Measurements from ENCODE around the gene C19orf38.
"Not testable (repeated sequence)": the region's sequence is repeated elsewhere in the genome, so short reads cannot be mapped to it uniquely, and the experiment has no call there.

The C19orf38 gene

DNA sequence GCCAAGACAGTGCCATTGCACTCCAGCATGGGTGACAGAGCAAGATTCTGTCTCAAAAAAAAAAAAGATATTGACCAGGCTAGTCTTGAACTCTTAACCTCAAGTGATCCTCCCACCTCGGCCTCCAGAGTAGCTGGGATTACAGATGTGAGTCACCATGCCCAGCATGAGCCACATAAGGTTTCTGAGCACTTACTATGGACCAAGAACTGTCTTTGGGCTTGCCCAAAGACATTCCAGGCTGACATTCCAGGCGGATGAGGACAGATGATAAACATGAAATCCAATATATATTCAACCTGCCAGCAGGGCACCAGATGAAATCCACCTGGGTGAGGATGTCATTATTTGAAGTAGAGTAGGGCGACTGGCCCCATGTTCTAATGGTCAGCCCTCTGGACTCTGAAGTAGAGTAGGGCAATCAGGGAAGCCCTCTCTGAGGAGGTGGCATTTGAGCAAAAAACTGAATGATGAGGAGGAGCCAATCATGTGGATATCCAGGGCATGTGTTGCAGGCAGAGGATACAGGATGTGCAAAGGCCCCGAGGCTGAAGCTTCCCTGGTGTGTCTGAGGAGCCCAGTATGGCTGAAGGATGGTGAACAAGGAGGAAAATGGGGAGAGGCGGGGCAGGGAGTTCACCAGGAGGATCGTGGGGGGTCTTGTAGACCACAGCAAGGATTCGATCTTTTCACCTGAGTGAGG, 4.0 kb downstream of the C19orf38 start:
- DNase-seq, result no peak

DNA sequence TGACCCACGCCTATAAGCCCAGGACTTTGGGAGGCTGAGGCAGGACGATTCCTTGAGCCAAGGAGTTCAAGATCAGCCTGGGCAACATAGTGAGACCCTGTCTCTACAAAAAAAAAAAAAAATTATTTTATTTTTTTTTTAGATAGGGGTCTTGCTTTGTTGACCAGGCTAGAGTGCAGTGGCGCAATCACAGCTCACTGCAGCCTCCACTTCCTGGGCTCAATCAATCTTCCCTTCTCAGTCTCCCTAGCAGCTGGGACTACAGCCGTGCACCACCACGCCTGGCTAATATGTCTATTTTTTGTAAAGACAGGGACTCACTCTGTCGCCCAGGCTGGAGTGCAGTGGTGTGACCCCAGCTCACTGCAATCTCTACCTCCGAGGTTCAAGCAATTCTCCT, 4.7 kb downstream of the C19orf38 start:
- no peak for DNase-seq

DNA sequence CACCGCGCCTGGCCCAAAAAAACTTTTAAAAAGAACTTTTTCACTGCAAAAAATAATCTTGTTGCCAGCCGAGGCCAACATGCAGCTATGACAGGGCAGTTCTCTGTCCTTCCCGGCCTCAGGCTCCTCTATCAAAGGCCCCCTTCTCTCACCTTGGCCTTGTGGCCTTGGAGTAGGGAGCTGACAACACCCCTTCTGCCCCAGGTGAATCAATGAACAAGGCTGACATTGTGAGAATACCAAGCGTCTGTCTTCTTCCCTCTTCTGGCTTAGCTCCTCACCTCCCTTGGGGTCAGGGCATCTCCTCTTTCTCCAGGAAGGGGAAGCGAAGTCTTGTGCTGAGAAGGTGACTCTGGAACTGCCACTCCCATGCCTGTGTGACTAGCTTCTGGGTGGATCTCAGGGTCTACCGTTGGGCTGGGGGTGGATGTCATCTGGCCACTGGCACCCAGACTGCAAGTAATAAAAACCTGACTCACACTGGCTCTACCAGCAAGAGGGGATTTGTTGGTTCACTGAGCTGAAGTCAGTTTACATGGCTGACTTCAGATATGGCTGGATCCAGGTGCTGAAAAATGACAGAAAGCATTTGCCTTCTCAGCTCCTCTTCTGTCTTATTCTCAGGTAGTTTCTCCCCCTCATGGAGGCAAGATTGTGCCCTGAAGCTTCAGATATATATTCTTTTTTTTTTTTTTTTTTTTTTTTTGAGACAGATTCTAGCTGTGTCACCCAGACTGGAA, 6.3 kb downstream of the C19orf38 start:
- DNase-seq, result no peak

DNA sequence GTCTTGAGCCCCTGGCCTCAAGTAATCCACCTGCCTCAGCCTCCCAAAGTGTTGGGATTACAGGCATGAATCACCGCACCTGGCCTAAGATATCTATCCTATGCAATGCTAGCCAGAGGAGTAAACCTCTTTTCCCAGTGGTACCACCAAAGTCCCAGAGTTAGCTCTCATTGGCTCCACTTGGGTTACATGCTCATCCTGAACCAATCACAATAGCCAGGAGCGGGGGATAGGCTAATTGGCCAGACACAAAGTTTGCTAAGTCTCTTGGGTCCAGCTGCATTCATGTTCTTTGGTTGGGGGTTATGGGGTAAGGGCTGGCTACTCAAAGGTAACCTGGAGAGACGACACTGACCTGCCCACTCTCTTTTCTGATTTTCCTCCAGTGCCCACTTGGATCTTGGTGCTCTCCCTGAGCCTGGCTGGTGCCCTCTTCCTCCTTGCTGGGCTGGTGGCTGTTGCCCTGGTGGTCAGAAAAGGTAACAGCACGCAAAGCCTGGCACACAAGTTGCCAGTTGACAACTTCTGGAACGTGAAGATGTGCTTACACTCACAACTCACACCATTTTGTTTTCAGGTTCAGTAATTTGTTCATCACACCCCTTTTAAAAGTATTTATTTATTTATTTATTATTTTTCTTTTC, 7.8 kb downstream of the C19orf38 start:
- no peak for DNase-seq

DNA sequence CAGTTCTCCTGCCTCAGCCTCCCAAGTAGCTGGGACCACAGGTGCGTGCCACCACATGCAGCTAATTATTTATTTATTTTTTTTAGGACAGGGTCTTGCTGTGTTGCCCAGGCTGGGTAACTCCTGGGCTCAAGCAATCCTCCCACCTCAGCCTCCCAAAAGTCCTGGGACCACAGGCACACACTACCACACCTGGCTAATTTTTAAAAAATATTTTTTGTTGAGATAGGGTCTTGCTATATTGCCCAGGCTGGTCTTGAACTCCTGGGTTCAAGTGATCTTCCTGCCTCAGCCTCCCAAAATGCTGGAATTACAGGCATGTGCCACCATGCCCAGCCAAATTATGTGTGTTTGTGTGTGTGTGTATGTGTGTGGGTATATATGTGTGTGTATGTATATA, 8.7 kb downstream of the C19orf38 start:
- DNase-seq, result not testable (repeated sequence)

DNA sequence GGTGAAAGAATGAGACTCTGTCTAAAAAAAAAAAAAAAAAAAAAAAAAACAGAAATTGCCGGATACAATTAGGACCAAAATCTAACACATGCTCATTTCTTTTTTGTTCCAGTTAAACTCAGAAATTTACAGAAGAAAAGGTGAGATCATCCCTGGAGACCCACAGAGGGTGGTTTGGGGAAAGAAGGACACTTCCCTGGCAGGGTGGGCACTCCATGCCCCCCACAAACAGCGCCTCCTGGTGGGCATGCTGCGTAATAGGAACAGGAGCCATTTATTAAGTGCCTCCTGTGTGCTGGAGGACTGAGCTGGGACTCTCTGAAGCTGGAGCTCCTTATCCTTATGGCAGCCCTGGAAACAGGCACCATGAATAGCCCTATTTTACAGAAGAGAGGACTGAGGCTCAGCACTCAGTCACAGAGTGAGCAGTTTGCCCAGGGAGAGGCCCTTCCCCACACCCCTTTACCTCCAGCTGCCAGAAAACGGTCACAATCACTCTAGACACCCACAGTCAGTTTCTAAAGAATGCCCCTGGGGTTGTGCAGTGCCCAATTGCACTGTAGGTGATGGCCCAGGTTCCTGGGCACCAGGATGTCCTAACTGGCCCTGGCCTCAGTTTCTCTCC, 10.1 kb downstream of the C19orf38 start:
- DNase-seq, result no peak

DNA sequence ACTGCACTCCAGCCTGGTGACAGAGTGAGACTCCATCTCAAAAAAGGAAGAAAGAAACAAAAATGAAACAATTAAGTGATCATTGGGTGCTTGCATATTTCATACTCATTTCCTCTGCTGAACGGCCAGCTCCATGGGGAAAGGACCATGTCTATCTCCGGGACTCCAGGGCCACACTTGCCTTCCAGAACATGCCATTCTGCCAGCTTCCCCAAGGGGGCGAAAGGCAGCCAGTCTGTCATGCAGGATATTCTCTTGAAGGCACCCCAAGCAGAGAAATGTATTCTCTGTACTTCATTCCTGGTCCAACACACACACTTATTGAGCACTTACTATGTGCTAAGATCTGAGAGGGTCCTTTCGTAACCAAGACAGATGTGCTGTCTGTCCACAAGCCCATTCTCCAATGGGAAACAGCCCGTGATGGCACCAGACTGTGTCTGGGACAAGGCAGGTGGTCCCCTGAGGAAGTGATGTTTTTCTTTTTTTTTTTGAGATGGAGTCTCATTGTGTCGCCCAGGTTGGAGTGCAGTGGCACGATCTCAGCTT, 13.0 kb downstream of the C19orf38 start:
- no peak for DNase-seq

DNA sequence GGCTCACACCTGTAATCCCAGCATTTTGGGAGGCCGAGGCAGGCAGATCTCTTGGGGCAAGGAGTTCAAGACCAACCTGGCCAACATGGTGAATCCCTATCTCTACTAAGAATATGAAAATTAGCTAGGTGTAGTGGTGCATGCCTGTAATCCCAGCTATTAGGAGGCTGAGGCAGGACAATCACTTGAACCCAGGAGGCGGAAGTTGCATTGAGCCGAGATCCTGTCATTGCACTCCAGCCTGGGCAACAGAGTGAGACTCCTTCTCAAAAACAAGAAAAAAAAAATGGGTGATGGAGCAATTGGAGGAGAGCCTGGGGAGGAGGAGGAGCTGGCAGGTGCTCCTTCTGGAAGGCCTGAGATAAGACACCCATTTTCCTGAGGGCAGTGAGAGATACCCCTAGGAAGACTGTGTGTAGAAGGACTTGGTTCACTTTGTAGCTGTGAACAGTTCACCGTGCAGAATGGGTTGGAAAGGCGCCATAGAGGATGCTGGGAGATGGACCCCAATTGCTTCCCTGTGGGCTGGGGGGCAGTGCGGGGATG, 14.4 kb downstream of the C19orf38 start:
- no peak for DNase-seq

DNA sequence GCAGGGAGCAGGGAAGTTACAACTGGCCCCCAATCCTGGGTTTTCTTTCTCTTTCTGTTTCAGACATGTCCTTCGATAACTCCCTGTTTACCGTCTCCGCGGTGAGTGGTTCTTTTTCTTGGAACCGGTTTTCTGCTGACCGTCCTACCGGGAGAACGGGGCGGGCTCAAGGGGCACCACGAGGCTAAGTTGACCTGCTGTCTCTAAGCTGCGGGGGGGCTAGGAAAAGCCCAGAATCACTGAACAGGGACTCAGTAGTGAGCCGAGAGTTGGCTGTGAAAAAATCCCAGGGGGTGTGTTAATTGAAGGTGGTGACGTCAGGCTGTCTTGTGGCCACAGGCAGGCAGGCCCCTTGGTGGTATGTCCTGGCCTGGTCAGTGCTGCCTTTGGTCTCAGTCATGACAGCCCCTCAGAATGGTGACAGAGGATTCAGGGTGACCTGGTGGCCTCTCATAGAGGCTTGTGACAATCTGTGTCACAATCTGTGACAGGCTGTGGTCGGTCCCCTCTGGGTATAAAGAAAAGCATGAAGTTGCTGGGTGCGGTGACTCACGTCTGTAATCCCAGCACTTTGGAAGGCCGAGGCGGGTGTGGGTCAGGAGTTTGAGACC, 15.0 kb downstream of the C19orf38 start:
- DNase-seq, result no peak

DNA sequence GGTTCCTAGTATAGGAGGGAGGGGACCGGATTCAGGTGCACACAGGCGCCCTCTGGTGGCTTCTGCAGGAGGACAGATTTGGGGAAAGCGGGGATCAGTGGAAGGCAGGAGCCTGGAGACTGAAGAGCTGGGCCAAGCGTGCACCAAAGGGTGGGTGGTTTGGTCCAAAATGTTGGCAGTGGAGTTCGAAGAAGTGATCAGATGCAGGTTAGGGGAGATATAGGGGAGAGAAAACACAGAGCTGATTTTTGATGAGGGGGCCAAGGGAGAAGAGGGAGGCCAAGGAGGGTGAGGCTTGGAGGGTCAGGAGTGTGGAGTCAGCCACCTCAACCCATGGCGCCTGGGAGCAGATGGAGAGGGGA, 16.3 kb downstream of the C19orf38 start:
- DNase-seq, result peak; percentile 52 to 80 (median 64)

DNA sequence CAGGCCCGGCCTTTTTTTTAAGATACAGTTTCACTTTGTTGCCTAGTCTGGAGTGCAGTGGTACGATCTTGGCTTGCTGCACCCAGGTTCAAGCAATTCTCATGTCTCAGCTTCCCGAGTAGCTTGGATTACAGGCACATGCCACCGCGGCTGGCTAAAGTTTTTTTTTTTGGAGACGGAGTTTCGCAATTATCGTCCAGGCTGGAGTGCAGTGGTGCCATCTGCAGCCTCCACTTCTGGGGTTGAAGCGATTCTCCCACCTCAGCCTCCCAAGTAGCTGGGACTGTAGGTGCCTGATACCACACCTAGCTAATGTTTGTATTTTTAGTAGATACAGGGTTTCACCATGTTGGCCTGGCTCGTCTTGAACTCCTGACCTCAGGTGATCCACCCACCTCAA, 18.3 kb downstream of the C19orf38 start:
- DNase-seq, result no peak

DNA sequence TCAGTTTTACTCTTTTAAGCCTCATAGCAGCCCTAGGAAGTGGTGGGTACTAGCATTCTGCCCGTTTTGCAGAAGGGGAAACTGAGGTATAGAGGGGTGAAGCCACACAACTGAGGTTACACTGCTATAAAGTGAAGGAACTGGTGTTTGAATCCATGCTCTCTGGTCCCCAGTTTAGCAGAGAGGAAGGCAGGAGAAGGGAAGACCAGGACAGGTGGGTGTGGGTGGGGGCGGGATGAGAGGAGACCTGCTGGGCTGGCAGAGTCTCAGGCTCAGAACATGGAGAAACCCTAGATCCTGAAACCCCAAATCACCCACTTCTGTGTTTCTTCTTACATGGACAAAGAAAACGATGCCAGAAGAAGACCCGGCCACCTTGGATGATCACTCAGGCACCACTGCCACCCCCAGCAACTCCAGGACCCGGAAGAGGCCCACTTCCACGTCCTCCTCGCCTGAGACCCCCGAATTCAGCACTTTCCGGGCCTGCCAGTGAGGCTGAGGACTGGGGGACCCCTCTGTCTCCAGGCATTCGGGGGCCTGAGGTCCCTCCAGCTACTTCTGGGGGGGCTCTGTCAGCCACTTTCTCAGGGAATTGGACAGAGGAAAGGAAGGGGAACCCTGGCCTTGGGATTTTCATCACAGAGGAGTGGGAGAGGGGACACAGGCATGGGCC, 20.8 kb downstream of the C19orf38 start:
- no peak for DNase-seq

DNA sequence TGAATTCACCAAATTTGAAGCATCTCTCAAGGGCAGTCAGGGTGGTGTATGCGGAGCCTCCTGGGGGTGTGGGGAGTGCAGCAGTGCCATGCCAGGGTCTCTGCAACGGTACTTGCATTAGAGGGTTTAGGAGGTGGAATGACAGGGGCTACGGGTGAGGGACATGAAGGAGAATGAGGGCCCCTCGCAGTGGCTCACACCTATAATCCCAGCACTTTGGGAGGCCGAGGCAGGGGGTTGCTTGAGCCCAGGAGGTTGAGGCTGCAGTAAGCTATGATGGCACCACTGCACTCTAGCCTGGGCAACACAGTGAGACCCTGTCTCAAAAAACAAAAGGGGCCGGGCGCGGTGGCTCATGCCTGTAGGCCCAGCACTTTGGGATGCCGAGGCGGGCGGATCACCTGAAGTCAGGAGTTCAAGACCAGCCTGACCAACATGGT, 21.7 kb downstream of the C19orf38 start:
- not testable (repeated sequence) for DNase-seq

DNA sequence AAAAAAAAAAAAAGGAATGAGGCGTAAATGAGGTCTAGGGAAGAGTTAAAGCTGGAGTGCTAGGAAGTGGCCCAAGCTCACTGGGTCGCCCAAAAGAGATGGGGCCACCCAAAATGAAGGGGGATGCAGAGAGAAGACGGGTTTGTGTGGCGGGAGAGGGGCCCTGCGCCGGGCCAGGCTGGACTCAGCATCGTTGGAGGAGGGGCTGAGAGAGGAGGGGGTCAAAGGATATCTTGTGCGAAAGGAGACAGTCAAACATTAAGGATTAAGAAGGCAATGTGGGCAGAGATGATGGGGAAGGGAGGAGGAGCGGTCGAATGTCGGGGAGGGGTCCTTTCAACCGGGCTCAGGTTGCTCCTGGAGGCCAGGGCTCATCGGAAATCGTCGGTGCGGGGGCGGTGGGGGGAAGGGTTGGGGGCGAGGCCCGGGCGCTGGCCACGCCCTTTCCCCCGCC, 22.3 kb downstream of the C19orf38 start:
- no peak for DNase-seq

DNA sequence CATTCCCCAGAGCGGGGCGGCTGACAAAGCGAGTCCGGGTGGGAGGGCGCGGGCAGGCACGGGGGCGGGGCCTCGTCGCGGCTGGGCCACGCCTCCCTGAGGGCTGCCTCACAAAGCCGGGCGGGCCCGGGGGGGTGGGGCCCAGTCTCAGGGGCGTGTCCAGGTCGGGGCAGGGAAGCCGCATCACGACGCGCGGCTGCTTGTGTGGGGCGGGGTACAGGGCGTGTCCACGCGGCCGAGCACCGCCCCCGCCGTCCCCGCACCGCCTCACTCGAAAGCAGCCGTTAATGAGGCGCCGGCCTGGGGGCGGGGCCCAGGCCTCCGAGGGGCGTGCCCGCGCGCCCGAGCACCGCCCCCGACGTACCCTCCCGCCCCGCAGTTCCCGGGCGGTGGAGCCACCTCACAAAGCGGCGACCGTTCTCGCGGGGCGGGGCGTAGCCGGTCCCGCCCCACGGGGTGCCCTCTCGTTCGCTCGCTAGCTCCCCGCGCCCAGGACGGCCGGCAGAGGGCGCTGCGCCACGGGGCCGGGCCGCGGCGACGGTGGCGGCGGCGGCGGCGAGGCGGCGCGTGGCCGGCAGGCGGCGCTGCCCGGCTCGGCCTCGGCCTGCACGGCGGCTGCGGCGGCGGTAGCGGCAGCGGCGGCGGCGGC, 22.9 kb downstream of the C19orf38 start, which contains the start of gene CARM1:
TSS of gene CARM1 (plus strand) at position 599 of the 649 bp plus-strand sequence. CDS start 150 bp downstream, outside the sequence.
- DNase-seq, result peak; percentile 99 to 100 (median 100)

DNA sequence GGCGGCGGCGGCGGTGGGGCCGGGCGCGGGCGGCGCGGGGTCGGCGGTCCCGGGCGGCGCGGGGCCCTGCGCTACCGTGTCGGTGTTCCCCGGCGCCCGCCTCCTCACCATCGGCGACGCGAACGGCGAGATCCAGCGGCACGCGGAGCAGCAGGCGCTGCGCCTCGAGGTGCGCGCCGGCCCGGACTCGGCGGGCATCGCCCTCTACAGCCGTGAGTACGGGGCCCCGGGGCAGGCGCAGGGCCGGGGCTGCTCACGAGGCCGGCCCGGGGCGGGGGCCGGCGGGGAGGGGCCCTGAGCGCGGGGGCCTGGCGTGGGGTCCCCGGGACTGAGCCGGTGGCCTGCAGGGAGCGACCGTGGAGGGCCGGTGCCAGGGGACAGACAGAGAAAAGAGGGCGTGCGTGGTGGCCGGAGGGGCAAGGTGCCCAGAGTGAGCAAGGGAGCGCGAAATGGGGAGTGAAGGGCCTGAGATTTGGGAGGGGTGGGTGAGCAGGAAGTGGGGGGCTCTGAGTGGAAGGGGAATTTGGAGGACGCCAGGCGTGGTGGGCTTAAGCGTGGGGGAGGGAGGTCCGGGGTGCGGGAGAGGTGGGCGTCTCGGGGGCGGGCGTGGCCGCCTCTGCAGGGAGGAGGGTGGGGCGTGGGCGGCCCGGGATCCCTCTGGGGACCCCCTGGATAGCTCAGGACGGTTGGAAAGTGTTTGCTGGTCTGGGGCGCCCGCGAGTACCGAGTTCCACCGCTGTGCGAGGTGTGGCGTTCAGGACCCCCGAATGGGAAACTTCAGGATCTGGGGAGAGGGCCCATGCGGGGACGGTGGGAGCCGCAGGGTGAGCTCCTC, 23.7 kb downstream of the C19orf38 start:
- DNase-seq, result peak in 1 of 4 experiments; percentile 43

DNA sequence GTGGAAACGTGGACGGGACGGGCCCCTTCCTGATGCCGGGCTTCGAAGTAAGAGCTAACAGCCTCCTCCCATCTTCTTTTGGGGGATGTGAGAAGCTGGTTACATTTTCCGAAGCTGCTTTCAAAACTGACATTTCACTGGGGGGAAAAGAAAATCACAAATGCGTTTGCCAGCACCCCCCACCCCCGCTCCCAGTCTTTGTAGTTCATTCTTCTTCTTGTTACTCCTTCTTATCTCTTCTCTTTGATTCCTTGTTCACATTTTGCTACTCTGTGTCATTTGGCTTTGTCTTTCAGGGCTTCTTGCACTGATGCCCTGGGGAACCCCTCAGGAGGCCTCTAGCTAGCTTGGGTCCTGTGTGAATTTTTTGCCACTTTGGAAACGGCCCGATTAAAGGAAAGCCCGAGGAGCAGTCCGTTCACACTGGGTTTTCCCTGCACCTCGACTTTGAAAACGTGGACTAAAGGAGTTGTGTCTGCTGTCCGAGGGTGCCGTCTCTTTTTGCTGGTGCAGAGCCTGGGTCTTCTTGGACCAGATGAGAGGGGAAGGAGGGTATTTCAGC, 24.4 kb downstream of the C19orf38 start:
- no peak for DNase-seq

DNA sequence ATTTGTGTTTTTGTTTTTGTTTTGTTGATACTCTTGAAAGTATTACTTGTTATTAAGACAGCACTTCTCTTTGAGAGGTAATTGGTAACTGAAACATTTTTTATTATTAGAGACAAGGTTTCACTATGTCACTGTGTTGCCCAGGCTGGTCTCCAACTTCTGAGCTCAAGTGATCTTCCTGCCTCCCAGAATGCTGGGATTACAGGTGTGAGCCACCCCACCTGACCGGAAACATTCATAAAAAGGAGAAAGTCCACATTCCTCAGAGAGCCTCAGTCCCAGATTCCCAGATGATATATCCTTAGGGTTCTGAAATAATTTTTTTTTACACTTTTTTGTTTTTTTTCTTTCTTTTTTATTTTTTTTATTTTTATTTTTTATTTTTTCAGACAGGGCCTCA, 25.8 kb downstream of the C19orf38 start:
- no peak for DNase-seq

DNA sequence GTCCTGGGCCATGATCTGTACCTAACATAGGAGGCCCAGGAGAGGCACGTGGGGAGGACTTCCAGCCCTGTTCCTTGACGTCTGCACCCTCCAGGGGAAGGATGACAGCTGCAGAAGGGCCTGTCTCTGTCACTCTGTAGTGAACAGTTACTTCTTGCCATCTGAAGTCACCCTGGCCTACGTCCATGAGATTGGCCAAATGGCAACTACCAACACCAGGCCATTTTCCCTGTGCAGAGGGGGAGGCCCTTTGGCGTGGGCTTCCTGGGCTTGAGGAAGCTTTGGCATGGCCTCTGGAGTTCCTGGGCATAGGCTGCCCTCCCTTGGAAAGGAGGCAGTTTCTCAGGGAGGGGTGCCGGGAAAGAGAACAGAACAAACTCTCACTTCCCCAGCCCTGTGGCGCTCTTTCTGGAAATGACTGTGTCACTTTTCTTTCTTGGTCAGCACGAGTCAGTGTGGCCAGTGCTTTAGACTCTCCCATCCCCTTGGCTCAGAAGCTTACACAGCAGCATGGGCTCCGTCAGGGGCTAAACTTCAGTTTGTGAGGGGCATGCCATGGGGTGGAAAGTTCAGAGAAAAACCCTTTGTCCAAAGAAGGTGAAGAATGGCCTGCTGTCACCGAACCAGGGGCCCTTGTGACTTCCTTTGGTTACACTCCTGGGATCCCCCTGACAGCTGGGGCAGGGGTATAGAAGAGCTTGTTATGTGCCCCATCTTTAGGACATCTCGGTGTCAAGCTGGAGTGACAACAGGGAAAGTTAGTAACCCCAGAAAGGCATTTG, 28.4 kb downstream of the C19orf38 start:
- no peak for DNase-seq

Measured in activated CD4-positive, CD25-positive, alpha-beta regulatory T cell (primary cell).